GM12878 (cell line): ENCODE results near the gene HDAC7.

Experiments
- CBX3 ChIP-seq: fragments of 200-600 bp; sonication (generic); IDR thresholded peaks from 2 replicates; pipeline ENCODE4 v1.6.1; 2016; ENCODE audit warnings: low read depth, borderline replicate concordance
- CBX5 ChIP-seq: sonication (generic); IDR thresholded peaks from 2 replicates; pipeline ENCODE4 v1.6.1; 2016; ENCODE audit warnings: low read depth, moderate library complexity, mild to moderate bottlenecking, inconsistent platforms
- CHD2 ChIP-seq: IDR thresholded peaks from 2 replicates; pipeline ENCODE4 v1.6.1; 2011; ENCODE audit warnings: low read depth, low read length, improper control_type of control experiment, borderline replicate concordance
- FOXK2 ChIP-seq: fragments of 450-650 bp; IDR thresholded peaks from 2 replicates; pipeline ENCODE4 v1.6.1; 2017; ENCODE audit warnings: mild to moderate bottlenecking, moderate library complexity
- MXI1 ChIP-seq: fragments of 150-350 bp; IDR thresholded peaks from 2 replicates; pipeline ENCODE4 v1.6.1; 2011; ENCODE audit warnings: low read depth, mild to moderate bottlenecking, inconsistent platforms, low read length, improper control_type of control experiment
- POLR2A ChIP-seq: IDR thresholded peaks from 2 replicates; pipeline ENCODE4 v1.6.1; 2011; ENCODE audit warnings: low read depth, mild to moderate bottlenecking, low read length
- SIN3A ChIP-seq: IDR thresholded peaks from 2 replicates; pipeline ENCODE4 v1.6.1; 2012; ENCODE audit warnings: low read depth, low read length, improper control_type of control experiment
- SRF ChIP-seq, 2 experiments: IDR thresholded peaks; 2 replicates each; pipeline ENCODE4 v1.6.1; 2011; ENCODE audit warnings: low read depth in 2 of 2, low read length in 2 of 2, mild to moderate bottlenecking in 1 of 2, moderate library complexity in 1 of 2
- TARDBP ChIP-seq: IDR thresholded peaks from 2 replicates; pipeline ENCODE4 v1.6.1; 2016; ENCODE audit warnings: borderline replicate concordance
- ZNF622 ChIP-seq: fragments of 450-650 bp; IDR thresholded peaks from 2 replicates; pipeline ENCODE4 v1.6.1; 2017; ENCODE audit warnings: mild to moderate bottlenecking, inconsistent platforms
- TF ChIP-seq, protein P1 (sequence below), 3 experiments: IDR thresholded peaks in 2 of 3; conservative IDR thresholded peaks in 1 of 3; 2 replicates each; pipeline ENCODE4 v1.5.1; 2011; ENCODE audit warnings: low read depth in 3 of 3, low read length in 3 of 3, mild to moderate bottlenecking in 3 of 3, control low read depth in 2 of 3, moderate library complexity in 2 of 3, inconsistent platforms in 1 of 3, mixed read lengths in 1 of 3; ENCODE audit not compliant: control insufficient read depth in 2 of 3, insufficient read depth in 1 of 3; ENCODE audit errors: extremely low read depth in 1 of 3
- TF ChIP-seq, protein P2 (sequence below): IDR thresholded peaks from 2 replicates; pipeline ENCODE4 v1.6.1; 2012; ENCODE audit warnings: low read depth, low read length, improper control_type of control experiment

DNA sequence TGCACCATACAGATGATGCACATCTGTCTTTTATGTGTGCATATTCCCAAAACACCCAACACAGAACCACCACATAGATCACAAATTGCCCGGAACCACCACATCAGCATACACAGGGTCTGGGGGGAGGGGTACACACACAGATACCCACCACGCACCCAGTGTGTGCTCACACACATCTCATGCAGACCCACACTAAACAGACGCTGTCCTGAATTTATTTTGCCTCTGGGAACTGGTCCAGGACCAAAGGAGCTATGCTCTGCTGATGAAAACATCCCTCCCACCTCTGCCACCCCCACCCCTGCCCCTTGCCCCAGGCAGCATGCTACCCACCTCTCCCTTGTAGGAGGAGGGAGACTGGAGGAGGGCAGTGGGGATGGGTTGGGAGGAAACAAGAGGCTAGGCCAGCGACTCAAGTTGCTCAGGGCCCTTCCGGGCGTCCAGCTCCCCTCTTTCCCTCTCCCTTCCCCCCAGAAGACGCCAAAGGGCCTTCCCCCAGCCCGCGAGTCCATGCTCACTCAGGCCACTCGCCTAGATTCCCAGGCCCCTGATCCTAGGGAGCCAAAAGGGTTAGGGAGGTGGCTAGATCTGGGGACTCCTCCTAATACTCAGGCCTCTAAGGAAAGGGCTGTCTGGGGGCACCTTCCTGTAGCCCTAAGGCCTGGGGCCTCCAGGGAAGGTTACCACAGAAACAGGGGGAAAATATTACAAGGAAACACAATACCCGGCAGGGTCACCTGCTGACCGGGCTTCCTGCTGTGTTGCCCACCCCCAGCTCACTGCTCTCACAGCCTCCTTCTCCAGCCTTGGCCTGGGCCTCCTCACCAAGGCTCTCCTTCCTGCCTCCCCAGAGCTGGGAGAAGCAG, 3.1 kb downstream of the HDAC7 start:
- TF ChIP-seq, protein P1, sequence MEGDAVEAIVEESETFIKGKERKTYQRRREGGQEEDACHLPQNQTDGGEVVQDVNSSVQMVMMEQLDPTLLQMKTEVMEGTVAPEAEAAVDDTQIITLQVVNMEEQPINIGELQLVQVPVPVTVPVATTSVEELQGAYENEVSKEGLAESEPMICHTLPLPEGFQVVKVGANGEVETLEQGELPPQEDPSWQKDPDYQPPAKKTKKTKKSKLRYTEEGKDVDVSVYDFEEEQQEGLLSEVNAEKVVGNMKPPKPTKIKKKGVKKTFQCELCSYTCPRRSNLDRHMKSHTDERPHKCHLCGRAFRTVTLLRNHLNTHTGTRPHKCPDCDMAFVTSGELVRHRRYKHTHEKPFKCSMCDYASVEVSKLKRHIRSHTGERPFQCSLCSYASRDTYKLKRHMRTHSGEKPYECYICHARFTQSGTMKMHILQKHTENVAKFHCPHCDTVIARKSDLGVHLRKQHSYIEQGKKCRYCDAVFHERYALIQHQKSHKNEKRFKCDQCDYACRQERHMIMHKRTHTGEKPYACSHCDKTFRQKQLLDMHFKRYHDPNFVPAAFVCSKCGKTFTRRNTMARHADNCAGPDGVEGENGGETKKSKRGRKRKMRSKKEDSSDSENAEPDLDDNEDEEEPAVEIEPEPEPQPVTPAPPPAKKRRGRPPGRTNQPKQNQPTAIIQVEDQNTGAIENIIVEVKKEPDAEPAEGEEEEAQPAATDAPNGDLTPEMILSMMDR (IDR thresholded peaks at IDR 0.05 in 2 of 3, conservative IDR thresholded peaks at IDR 0.05 in 1 of 3; ENCODE audit: control insufficient read depth in 2 of 3, extremely low read depth in 1 of 3, insufficient read depth in 1 of 3, low read depth in 3 of 3, low read length in 3 of 3): no peak
- TF ChIP-seq ZNF622: no peak
- no peak for TF ChIP-seq TARDBP
- TF ChIP-seq SRF (IDR thresholded peaks at IDR 0.05; ENCODE audit: low read depth in 2 of 2, low read length in 2 of 2): no peak
- no peak for TF ChIP-seq CHD2
- no peak for TF ChIP-seq CBX3
- TF ChIP-seq POLR2A: no peak
- TF ChIP-seq FOXK2: no peak
- TF ChIP-seq MXI1: no peak
- TF ChIP-seq, protein P2, sequence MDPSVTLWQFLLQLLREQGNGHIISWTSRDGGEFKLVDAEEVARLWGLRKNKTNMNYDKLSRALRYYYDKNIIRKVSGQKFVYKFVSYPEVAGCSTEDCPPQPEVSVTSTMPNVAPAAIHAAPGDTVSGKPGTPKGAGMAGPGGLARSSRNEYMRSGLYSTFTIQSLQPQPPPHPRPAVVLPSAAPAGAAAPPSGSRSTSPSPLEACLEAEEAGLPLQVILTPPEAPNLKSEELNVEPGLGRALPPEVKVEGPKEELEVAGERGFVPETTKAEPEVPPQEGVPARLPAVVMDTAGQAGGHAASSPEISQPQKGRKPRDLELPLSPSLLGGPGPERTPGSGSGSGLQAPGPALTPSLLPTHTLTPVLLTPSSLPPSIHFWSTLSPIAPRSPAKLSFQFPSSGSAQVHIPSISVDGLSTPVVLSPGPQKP: no peak
- no peak for TF ChIP-seq CBX5
- TF ChIP-seq SIN3A: no peak
